Activated CD4-positive, alpha-beta T cell treated with anti-CD3 and anti-CD28 coated beads, Interleukin-2, amount 50 U/mL, for 48 hours (primary cell): ENCODE data around the gene LNP1.
"Not testable (repeated sequence)": the region's sequence is repeated elsewhere in the genome, so short reads cannot be mapped to it uniquely, and the experiment has no call there.

Experiments
- DNase-seq, 2 experiments: peaks; one replicate each; pipeline ENCODE4 v3.0.0-alpha.2; 2020

LNP1 gene, protein sequence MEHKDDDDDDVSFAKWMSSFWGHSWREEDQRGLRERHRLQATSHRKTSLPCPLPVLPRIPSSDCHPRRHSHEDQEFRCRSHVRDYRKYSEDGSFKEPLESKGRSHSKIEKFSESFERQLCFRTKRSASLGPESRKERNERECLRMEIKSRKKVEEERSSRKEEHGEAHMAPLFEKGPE

DNA sequence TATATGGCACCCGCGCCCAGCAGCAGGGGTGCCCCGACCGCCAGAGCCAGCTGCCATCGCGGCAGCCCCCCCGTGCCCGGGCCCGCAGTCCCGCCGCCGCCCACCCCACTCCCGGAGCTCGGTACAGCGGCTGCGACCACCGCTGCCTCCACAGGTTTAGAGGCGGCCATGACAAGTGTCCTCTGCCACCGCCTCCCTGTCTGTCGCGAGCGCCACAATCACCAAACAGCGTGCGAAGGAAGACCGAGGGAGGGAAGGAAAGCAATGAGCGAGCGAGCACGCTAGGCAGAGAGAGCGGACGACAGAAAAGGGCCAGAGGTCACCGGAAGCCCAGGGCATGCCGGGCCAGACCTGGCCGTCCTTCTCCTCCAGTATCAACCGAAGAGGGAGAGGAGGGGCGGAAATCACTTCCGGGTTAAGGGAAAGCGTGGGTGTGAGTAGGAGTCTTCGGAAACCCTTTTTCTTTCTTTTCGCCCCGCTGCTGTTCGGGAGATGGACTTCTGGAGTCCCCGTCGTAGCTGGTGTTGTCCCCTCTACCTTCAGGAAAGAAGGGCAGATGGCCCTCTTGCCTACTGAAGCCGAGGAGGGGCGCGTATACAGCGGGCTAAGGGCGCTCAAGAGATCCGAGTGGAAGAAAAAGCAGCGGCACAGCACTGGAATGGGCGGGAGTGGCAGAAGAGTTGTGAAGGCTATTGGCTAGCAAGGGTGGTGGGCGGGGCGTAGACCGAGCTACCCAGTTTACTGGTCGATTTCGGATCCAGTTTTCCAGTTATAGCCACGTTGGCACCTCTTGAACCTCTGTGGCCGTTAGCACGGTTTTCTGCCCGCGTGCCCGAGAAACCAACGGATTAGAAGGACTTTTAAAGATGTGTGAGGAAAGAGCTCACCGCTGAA, at the start of gene LNP1, which contains the start of gene TOMM70:
TSS of gene LNP1 (plus strand) at position 760 of the 894 bp plus-strand sequence. CDS start 28,191 bp downstream, outside the sequence.
TSS of gene TOMM70 (minus strand) at position 310 of the 894 bp plus-strand sequence. CDS start at position 170, 140 bp downstream.
- DNase-seq = peak; percentile 98 to 99

DNA sequence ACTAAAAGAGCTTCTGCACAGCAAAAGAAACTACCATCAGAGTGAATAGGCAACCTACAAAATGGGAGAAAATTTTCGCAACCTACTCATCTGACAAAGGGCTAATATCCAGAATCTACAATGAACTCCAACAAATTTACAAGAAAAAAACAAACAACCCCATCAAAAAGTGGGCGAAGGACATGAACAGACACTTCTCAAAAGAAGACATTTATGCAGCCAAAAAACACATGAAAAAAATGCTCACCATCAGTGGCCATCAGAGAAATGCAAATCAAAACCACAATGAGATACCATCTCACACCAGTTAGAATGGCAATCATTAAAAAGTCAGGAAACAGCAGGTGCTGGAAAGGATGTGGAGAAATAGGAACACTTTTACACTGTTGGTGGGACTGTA, 49.6 kb upstream of the LNP1 start:
- not testable (repeated sequence) for DNase-seq

DNA sequence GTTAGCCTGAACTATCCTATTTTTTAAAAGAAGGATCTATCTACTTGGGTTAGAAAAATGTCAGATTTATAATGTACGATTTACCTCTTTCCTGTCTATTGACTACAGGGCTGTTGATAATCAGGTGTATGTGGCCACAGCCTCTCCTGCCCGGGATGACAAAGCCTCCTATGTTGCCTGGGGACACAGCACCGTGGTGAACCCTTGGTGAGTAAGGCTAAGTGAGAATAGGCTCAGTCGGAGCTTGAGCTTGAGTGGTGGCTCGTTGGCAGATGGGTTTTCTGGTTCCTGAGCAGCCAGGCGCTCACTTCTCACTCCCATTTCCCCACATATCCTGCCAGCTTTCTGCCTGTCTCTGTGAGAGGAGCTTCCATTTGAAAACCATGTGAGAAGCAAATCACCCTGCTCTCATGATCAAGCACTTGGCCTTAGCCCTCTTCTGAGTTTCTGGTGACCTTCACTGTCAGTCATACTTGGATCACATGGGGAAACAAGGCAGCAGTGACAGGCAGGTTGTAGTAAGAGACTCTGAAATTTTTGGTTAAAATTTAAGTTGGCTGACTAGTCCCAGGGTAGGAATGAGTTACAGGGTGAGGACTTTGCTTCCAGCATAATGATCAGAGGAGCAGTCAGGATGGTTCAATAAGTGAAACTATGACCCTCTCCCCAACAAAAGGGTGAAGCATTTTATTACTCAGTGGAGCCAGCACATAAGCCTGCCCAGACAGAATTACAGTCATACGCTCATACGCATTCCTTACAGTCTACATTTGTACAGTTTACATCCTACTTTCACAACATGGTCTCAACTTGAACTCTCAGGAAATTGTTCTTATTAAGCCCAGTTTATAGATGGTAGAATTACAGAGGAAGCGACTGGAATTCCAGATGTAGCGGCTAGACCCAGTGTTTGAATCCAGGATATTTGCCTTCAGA, 48.8 kb upstream of the LNP1 start:
- no peak for DNase-seq

DNA sequence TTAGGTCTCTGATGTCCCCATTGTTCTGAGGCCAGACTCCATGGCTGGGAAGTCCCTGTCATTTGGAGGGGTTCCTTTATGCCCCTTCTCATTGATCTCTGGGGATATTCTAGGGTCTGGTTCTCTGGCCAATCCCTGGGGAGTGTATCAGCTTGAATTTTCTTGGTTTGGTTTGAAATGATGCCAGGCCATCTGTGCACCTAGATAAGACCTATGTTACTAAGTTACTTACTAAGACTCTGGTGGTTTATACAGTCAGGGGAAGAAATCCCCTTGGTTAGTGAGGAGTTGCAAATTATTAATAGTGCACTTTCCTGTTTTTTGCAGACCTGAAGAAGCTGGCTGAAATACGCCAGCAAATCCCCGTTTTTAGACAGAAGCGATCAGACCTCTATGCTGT, 46.5 kb upstream of the LNP1 start:
- DNase-seq = no peak

DNA sequence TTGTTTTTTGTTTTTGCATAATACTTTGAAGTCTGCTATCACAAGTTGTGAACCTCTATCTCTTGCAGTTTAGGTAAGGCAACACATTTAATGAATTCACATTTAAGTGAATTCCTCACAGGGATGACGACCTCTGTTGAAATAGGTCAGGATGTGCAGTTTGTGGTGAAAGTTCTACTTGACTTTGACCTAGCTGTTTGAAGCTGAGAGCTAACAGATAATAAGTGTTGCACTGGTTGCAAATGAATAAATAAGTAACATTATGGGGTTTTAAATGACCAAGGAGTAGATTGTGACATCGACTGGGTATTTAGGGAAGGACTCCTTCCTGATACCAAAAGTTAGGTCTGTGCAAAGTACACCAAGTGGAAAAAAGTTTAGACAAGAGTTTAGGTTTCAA, 42.9 kb upstream of the LNP1 start:
- no peak for DNase-seq

DNA sequence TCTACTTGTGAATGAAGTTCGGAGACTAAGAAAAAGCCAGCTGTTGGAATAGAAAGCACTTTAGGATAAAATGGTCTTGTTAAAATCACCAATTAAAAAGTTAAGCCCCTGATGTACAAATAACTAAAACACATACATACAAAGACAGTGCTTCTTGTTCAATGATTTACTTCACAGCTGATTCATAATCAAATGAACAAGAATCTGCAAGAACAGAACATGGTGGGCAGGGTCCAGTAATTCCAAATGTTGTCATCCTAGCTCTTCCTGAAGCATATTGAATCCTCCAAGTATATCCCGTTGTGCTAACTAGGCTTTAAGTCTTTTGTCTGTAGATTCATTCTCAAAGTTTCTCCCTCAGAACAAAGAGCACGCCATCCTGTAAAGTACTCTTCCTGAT, 42.3 kb upstream of the LNP1 start:
- no peak for DNase-seq

DNA sequence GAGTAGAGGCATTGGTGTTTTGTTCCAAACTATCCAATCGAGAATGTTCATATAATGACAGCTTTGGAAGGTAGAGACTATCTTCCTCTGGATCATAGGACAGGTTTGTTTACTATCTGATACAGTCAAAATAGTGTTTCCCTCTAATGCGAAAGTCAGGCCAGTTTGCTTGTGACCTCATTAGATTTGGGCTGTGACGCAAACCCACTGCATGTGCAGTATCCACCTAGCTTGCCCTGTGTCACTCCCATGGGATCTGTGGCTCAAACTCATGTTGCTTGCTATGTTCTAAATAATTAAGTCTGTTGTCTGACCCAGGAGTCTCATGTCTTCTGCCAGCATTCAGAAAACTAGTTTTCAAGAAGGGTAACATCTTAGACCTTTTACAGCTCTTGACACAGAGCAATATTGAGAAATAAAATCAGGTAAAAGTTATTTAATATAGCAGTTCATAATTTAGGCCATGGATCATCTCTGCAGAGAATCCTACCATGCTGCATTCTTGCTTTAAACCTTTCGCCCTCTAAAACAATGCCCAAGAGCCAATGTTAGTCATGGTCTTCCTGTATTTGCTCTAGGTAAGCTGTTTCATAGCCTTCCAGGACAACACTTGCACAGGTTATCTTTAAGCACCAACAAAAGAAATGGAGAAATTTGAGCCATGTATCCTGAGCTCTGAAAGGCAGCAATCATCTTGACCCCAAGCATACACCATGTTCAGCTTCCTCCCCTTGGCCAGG, 40.4 kb upstream of the LNP1 start:
- no peak for DNase-seq

DNA sequence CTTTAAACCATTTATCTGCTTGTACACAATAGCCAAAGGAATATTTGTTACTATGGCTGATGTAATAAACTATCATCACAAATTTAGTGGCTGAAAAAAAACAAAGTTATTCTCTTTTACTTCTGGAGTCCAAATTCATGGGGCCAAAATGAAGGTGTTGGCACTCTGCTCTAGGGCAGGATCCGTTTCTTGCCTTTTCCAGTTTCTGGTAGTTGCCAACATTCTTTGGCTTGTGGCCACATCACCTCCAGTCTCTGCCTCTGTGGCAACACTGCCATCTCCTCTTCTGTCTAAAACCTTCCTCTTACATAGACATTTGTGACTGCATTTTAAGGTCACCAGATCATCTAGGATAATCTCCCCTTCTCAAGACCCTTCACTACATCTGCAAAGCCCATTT, 39.4 kb upstream of the LNP1 start:
- DNase-seq = no peak

DNA sequence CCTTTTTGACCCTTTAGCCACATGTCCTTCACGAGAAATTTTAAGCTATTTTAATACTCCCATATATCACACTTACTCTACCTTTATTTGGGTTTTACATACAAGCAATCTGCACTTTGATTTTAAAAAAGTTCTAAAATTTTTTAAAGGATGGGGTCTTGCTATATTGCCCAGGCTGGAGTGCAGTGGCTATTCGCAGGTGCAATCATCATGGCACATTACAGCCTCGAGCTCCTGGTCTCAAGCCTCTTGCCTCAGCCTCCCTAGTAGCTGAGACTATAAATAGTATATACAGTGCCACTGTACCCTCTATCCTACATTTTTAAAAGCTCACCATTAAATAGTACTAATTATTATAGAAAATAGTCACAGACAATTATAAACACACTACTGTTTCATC, 36.9 kb upstream of the LNP1 start:
- DNase-seq = no peak

DNA sequence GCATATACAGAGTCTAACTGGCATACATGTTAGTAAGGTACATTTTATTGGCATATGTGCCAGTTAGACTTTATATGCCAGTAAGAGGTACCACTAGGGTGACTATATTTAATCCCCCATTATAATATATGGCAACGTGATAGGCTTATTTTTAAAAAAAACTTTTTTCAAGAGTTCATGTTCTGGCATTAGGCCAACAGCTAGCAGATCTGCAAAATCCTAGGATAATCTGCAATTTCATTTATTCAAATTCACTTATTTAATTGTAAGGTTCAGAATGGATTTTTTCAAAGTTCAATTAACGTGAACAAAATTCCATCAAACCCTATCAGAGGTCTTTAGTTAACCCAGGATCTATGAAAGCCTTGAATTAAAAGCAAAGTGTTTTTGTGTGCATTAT, 34.9 kb upstream of the LNP1 start:
- DNase-seq = no peak

DNA sequence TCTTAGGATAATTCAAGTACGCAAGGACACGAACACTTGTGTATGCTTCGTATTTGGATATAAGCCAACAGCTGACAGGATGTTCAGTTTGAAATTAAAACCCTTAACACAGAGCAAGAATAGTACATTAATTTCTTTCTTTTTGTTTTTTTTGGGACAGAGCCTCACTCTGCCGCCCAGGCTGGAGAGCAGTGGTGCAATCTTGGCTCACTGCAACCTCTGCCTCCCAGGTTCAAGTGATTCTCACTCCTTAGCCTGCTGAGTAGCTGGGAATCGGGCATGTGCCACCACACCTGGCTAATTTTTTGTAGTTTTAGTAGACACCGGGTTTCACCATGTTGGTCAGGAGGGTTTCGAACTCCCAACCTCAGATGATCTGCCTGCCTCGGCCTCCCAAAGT, 32.9 kb upstream of the LNP1 start:
- DNase-seq = no peak

DNA sequence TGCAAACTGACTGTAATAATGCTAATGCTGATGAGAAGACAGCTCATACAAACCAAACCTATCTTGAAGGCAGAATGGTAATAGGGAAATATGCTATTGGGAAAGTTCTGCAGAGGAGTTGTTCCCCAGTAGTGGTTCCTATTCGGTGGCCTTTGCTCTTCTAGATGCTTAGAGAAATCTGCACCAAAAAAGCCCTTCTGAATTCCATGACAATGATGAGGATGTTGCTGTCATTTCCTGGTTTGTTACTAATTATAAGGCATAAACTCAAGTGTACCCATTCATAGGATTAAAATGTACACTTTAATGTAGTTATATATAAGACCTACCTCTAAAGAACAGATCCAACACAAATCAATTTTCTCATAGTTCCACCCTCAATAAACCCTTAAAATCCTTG, 30.6 kb upstream of the LNP1 start:
- DNase-seq = no peak

DNA sequence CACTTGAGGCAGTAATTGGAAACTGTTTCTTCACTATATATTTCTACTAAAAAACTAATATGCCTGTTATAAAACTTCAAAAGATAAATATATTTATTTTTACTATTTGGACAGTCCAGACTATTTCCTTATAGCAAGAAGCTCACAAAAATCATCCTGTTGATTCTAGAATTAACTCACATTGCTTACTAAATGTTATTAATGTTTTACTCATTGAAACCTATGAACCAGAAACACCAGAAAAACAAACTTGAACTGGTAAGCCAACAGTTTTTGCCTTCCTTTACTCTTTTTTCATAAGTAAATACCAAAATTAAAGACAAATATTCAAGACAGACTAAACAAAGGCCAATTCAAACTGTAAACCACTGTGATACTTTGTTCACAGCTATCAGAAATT, 26.8 kb upstream of the LNP1 start:
- DNase-seq = no peak

DNA sequence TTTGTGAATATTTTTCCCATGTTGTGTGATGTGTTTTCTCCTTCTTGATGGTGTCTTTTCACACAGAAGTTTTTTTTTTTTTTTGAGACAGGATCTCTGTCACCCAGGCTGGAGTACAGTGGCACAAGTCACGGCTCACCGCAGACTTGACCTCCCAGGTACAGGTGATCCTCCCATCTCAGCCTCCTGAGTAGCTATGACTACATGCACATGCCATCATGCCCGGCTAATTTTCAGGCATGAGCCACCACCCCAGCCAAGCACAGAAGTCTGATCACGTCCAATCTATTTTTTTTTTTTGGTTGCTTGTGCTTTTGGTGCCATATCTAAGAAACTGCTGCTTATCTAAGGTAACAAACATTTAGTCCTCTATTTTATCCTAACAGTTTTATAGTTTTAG, 25.0 kb upstream of the LNP1 start:
- DNase-seq = no peak

DNA sequence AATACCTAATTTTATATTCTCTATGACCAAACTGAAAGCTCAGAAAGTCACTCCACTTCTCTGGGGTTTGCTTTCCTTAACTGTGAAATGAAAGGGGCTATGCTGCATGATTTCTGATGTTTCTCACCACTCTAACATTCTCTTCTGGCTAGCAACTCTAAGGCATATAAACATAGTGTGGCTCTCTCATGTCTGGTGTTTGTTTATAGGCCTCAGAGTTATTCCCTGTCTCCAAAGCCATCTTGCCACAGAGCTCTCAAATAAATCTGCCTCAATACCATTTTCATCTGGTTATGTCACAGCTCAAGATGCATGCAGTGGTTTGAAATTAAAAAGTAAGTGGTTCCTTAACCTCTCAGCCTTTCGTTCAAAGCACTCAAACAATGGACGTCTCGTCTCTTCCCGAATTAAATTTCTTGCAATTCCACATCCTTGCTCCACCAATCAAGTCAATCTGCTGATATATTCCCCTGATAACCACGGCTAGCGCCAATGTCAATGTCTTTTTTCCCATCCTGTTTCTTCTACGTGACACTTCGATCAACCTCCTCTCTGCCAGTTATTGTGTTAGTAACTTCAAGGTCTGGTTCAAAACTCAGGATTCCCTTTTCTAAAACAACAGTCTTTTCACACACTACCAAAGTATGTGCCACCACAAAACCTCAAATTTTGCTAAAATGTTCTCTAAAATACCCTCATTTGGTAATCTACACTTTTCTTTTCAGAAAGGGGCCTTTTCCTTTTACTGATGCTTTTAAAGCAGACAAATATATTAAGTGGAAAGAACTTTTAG, 16.4 kb upstream of the LNP1 start:
- DNase-seq = no peak

DNA sequence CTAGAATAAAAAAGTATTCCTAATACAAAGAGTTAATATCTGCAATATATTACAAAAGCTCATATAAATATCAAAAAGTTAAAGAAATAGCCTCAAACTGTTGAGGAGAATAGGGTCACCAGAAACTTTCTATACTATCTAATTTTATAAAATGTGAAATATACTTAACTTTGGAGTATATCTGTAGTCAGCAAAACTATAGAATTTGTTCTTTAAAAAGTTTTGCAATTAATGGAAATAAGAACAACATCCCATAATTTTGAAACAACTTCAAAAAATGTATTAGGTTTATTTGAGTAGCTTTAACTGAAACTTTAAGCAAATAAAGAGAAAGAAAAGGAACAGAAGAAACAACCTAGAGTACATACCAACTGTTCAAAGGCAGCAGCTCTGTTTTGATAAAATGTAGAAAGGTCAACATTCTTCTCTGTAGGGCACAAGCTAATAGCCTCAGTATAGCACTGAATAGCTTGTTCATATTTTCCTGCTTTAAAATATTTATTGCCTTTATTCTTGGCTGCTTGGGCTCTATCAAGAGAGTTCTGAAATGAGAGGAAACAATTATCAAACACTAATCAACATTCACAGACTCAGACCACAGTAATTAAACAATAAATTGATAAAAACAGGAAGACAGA, 14.8 kb upstream of the LNP1 start:
- DNase-seq = no peak

DNA sequence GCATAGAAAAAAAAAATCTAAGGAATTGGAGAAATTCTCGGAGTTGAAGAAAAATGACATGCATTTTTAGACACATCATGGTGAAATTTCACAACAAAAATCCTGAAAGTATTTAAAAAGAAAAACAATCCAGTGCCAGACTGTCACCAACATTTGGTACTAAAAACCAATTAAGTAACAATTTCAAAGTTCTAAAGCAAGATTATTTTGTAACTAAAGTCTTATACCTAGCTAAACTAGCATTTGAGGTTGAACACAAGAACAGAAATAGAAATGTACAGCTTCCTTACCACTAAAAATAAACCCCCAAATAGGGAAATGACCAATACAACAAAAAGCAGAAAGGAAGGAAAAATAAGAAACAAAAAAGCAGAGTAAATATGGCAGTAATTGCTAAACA, 12.3 kb upstream of the LNP1 start:
- no peak for DNase-seq

DNA sequence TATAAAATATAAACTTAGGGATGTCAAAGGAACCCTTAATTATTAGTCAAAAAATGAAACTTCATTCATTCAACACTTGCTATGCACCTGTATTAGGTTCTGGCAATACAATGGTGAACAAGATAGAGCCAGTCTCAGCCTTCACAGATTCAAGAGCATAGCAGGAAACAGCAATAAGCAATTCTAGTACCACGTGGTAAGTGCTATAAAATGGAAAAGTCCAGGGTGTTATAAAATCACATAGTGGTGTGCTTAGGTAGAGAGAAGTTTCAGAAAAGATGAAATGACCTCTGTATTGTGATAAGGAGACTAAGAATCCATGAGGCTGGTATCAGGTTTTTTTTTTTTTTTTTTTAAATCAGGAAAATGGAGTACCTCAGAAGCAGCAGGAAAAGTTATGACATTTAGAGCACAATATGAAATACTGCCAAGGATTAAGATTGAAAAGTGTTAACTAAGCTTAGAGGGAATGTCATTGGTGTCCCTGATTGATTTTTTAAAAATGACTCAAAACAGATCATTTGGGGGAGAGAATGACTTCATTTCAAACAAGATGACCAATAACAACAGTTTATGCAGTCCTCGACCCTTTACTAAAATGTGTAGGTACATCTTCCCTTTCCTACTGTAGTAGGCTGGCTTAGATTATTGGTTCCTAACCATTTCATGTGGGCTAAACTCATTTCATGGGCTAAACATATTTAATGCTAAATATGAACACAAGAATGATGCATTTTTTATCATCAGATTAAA, 5.5 kb upstream of the LNP1 start:
- no peak for DNase-seq

DNA sequence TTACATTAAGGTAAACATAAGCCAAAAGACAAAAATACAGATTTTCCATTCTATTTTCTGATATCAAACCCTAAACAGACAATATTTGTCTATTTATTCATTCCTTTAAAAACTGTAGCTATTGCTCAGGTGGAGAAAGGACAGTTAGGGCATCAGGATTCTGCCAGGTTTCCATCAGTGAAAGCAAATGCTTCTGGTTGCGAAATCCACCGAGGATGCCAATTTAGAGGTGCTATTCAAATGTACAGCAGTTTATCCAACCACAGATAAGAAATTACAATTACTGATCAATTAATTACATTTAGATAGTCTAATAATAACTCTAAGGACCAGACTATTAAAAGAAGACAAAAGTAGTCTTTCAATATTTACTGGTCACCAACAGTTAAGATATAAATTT, 4.4 kb upstream of the LNP1 start:
- DNase-seq = no peak

DNA sequence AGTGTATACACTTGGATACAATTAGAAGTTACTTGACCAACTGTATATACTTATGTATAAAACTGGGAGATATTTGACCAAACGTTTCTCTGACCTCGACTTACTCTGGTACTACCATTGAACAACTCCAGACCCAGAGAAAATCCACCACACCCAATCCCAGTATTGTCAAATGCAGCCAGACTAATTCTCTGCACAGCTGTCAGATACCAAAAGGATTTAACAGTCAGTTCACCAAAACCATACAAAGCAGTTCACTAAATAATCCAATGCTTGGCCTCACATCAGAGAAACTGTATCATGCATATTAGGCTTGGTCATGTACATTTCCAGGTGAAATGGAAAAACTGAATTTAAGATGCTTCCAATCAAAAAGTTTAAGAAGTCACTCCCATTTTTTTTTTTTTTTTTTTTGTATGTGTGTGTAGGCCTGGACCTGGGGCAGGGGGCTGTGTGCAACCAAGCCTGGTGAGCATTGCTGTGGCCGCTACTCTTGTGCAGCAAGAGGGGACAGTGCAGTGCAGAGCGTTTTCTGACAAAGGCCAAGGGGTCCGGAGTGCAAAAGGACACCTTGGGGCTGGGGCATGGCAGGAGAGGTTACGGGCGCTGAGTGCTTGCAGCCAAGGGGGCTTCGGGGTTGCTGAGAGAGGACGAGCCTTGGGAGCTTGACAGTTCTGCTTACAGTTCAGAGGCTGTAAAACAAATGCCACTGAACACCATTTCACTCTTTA, 1.8 kb upstream of the LNP1 start:
- no peak for DNase-seq
